Measurements from ENCODE around the gene PTRH1. TPM values are rescaled to one million over a fixed set of nuclear protein-coding genes. Genes with fewer than 3 reads are reported as not detected.

PTRH1 gene
- total and polyA plus RNA-seq, 2 of the 4 experiments (the other 2 are of a cell fraction): 5.4 to 14.8 TPM

DNA sequence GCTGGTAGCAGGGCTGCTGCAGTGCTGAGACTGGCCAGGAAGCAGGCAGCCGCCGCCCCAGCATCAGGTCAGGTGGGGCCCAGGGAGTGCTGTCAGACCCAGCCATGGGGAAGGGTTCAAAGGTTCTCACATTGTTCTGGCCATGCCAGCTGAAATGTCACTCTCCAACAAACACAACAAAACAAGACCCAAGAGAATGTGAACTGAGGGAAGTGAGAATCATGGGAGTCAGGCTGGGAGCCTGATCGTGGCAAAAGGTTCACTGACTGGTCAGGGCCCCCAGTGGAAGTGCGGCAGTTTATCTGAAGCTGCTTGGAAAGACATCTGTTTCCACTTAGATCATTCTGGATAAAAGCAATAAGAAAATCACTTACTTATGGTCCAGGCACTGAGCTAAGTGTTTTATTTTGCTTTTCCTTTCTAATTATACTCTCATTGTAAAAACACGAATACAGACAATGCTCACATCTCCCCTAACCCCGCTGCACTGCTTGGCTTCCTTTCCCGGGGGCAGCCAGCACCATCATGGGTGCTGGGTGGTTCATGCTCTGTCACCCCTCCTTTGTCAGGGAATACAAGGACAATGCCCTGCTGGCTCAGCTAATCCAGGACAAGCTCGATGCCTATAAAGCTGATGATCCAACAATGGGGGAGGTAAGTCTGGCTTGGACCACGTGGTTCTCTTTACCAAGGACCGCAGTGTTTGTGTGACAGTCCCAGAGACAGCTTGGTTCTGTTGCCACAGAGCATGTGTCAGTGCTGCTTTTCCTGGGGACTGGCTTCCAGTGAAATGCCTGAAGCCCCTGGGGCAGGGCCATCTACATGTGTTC is 50.6 kb downstream of the PTRH1 start:
- Histone ChIP-seq H4K8ac (ENCODE audit: low read depth in 2 of 2, low read length in 2 of 2) (no peak overlapping the region), H3K79me1 (ENCODE audit: low read depth in 1 of 2, low read length in 2 of 2) (no peaks in the 10 kb centered on the region), H3K9me1 (ENCODE audit: insufficient read depth, low read length) (peaks cover 4% of the 10 kb centered on the region; the same call in 1 of the 2 replicates), H3K4me1 (ENCODE audit: control insufficient read depth, insufficient read depth, low read length) (peaks cover 7% of the 10 kb centered on the region; the same call in 1 of the 2 replicates), H3K14ac (replicated peaks; ENCODE audit: low read depth, low read length) (no peak overlapping the region), H3K9ac (ENCODE audit: low read depth, low read length) (no peak overlapping the region), H3K56ac (ENCODE audit: extremely low read depth, insufficient read depth, low read length) (no peak overlapping the region), H3K18ac (ENCODE audit: low read depth, low read length) (no peak overlapping the region), H3K23ac (ENCODE audit: low read depth, low read length) (no peak overlapping the region), H2AK9ac (replicated peaks; ENCODE audit: low read depth, low read length, poor library complexity) (no peak overlapping the region), H4K91ac (ENCODE audit: insufficient read depth, low read depth, low read length) (no peak overlapping the region), H2BK20ac (ENCODE audit: low read depth, low read length) (no peak overlapping the region), H4K5ac (ENCODE audit: low read depth, low read length) (no peak overlapping the region), H3K9me3 (ENCODE audit: control insufficient read depth, insufficient read depth, low read length) (no peaks in the 10 kb centered on the region), H3K4me2 (ENCODE audit: low read depth, low read length) (no peak overlapping the region), H3K36me3 (ENCODE audit: control insufficient read depth, insufficient read depth, low read length) (peaks cover 38% of the 10 kb centered on the region), H3K27me3 (ENCODE audit: control insufficient read depth, insufficient read depth, low read length) (no peaks in the 10 kb centered on the region), H2BK120ac (ENCODE audit: low read depth, low read length) (no peak overlapping the region), H2AK5ac (ENCODE audit: low read depth, low read length) (no peak overlapping the region), H3K4ac (ENCODE audit: low read depth, low read length) (no peak overlapping the region), H4K20me1 (ENCODE audit: insufficient read depth, low read length) (no peaks in the 10 kb centered on the region), H3K27ac (ENCODE audit: insufficient read depth, low read length) (no peak overlapping the region), H2BK5ac (ENCODE audit: low read depth, low read length, poor library complexity, severe bottlenecking) (no peak overlapping the region), H2AFZ (replicated peaks; ENCODE audit: low read length, poor library complexity) (no peak overlapping the region), H3K4me3 (ENCODE audit: insufficient read depth, low read depth, low read length) (no peak overlapping the region), H2BK15ac (ENCODE audit: low read depth, low read length) (no peak overlapping the region)
- dilution Hi-C loops (cut with HindIII; ENCODE audit: low sequenced_read_pairs, unreplicated experiment) (no loop called here), intact Hi-C loops (cut with micrococcal nuclease) (loop anchor here (5.0 kb wide), 1 partner anchor 48 kb away; no protein-coding TSS in a partner anchor), in situ Hi-C loops (cut with MboI; ENCODE audit: low sequenced_read_pairs) (no loop called here)
- DNase-seq (peak; percentile 13), ATAC-seq (ENCODE audit: low read depth) (0 out of 2 replicates have a peak, but pooled peaks have one; percentile 13)
- no peak for TF ChIP-seq RAD21 (IDR thresholded peaks at IDR 0.05; ENCODE audit: low read length)
- no peak for TF ChIP-seq CHD1 (IDR thresholded peaks at IDR 0.05; ENCODE audit: low read depth, low read length)
- TF ChIP-seq, protein P1, sequence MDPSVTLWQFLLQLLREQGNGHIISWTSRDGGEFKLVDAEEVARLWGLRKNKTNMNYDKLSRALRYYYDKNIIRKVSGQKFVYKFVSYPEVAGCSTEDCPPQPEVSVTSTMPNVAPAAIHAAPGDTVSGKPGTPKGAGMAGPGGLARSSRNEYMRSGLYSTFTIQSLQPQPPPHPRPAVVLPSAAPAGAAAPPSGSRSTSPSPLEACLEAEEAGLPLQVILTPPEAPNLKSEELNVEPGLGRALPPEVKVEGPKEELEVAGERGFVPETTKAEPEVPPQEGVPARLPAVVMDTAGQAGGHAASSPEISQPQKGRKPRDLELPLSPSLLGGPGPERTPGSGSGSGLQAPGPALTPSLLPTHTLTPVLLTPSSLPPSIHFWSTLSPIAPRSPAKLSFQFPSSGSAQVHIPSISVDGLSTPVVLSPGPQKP (IDR thresholded peaks at IDR 0.05; ENCODE audit: borderline replicate concordance, low read depth, low read length): no peak
- TF ChIP-seq, protein P2, sequence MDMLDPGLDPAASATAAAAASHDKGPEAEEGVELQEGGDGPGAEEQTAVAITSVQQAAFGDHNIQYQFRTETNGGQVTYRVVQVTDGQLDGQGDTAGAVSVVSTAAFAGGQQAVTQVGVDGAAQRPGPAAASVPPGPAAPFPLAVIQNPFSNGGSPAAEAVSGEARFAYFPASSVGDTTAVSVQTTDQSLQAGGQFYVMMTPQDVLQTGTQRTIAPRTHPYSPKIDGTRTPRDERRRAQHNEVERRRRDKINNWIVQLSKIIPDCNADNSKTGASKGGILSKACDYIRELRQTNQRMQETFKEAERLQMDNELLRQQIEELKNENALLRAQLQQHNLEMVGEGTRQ (IDR thresholded peaks at IDR 0.05; ENCODE audit: low read depth, low read length): no peak
- no peak for TF ChIP-seq MAZ (IDR thresholded peaks at IDR 0.05; ENCODE audit: borderline replicate concordance, low read depth, low read length)
- TF ChIP-seq, protein P3, sequence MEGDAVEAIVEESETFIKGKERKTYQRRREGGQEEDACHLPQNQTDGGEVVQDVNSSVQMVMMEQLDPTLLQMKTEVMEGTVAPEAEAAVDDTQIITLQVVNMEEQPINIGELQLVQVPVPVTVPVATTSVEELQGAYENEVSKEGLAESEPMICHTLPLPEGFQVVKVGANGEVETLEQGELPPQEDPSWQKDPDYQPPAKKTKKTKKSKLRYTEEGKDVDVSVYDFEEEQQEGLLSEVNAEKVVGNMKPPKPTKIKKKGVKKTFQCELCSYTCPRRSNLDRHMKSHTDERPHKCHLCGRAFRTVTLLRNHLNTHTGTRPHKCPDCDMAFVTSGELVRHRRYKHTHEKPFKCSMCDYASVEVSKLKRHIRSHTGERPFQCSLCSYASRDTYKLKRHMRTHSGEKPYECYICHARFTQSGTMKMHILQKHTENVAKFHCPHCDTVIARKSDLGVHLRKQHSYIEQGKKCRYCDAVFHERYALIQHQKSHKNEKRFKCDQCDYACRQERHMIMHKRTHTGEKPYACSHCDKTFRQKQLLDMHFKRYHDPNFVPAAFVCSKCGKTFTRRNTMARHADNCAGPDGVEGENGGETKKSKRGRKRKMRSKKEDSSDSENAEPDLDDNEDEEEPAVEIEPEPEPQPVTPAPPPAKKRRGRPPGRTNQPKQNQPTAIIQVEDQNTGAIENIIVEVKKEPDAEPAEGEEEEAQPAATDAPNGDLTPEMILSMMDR (conservative IDR thresholded peaks at IDR 0.05; ENCODE audit: low read depth, low read length): no peak
- BruUV-seq (replicated peaks): no TSS peak
- ChIA-PET POLR2A (ENCODE audit: unreplicated experiment) (no interaction called here), CTCF (no interaction called here)
- 76% methylated on average over 4 of the region's 10 CpGs; no CpG with 5 or more reads in 1 of the 2 experiments for WGBS, 2 experiments (ENCODE audit: extremely low coverage in 2 of 2, insufficient read length in 1 of 2)

Measured in IMR-90 (cell line).